OCI-LY1 (cell line): Measurements from ENCODE around the gene TULP4.

ENCODE experiments used
- EZH2 ChIP-seq: fragments of 200-600 bp; sonication (generic), shearing (Covaris generic); IDR thresholded peaks from 2 replicates; pipeline ENCODE4 v1.8.0; 2017; ENCODE audit warnings: borderline replicate concordance, mixed run types, mild to moderate bottlenecking, antibody characterized with exemption, low read length, moderate library complexity, mixed read lengths
- TF ChIP-seq, protein P1 (sequence below): fragments of 200-600 bp; sonication (generic), shearing (Covaris generic); IDR thresholded peaks from 2 replicates; pipeline ENCODE4 v1.5.1; 2017; ENCODE audit warnings: mild to moderate bottlenecking, antibody characterized with exemption, low read length, moderate library complexity, mixed read lengths

GRCh38 chr6:158323561-158323958, 11.3 kb downstream of the TULP4 start:
- TF ChIP-seq, protein P1, sequence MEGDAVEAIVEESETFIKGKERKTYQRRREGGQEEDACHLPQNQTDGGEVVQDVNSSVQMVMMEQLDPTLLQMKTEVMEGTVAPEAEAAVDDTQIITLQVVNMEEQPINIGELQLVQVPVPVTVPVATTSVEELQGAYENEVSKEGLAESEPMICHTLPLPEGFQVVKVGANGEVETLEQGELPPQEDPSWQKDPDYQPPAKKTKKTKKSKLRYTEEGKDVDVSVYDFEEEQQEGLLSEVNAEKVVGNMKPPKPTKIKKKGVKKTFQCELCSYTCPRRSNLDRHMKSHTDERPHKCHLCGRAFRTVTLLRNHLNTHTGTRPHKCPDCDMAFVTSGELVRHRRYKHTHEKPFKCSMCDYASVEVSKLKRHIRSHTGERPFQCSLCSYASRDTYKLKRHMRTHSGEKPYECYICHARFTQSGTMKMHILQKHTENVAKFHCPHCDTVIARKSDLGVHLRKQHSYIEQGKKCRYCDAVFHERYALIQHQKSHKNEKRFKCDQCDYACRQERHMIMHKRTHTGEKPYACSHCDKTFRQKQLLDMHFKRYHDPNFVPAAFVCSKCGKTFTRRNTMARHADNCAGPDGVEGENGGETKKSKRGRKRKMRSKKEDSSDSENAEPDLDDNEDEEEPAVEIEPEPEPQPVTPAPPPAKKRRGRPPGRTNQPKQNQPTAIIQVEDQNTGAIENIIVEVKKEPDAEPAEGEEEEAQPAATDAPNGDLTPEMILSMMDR, result no peak
- no peak for TF ChIP-seq EZH2
